Liver (tissue), 9 donors: ENCODE results near the gene DOCK1. TPM values are rescaled to one million over a fixed set of nuclear protein-coding genes. Genes with fewer than 3 reads are reported as not detected.

ENCODE experiments used
- DNase-seq: peaks from one replicate; pipeline ENCODE4 v3.0.0-alpha.2; 2017; ENCODE audit warnings: low spot score
- H3K27ac ChIP-seq, 2 donors: one replicate each; pipeline ENCODE4 v1.7.0; 2013; ENCODE audit warnings: inconsistent platforms in 2 of 2, low read length in 2 of 2, control low read depth in 1 of 2, low read depth in 1 of 2, mild to moderate bottlenecking in 1 of 2
- H3K27me3 ChIP-seq, 4 donors: one replicate each; pipeline versions ENCODE4 v1.6.1 to v1.7.0; 2013; ENCODE audit warnings: low read length in 3 of 4, inconsistent platforms in 1 of 4, mild to moderate bottlenecking in 1 of 4, moderate library complexity in 1 of 4; ENCODE audit not compliant: control insufficient read depth in 4 of 4, insufficient read depth in 4 of 4
- H3K36me3 ChIP-seq, 4 donors: one replicate each; pipeline versions ENCODE4 v1.6.1 to v1.7.0; 2013; ENCODE audit warnings: low read length in 3 of 4, mild to moderate bottlenecking in 3 of 4, low read depth in 1 of 4, moderate library complexity in 1 of 4; ENCODE audit not compliant: control insufficient read depth in 4 of 4, insufficient read depth in 3 of 4
- H3K4me1 ChIP-seq, 4 donors: one replicate each; pipeline versions ENCODE4 v1.6.1 to v1.7.0; 2013; ENCODE audit warnings: low read length in 3 of 4, mild to moderate bottlenecking in 3 of 4, moderate library complexity in 1 of 4; ENCODE audit not compliant: control insufficient read depth in 4 of 4, insufficient read depth in 4 of 4
- H3K4me3 ChIP-seq, 3 donors: one replicate each; pipeline versions ENCODE4 v1.6.1 to v1.7.0; 2013; ENCODE audit warnings: low read length in 3 of 3, control low read depth in 1 of 3, low read depth in 1 of 3, mild to moderate bottlenecking in 1 of 3
- H3K9ac ChIP-seq, 2 donors: one replicate each; pipeline ENCODE4 v1.7.0; 2013; ENCODE audit warnings: low read length in 2 of 2, mild to moderate bottlenecking in 2 of 2, moderate library complexity in 2 of 2, control low read depth in 1 of 2, low read depth in 1 of 2
- H3K9me3 ChIP-seq, 4 donors: one replicate each; pipeline versions ENCODE4 v1.6.1 to v1.7.0; 2013; ENCODE audit warnings: low read length in 3 of 4; ENCODE audit not compliant: control insufficient read depth in 4 of 4
- CTCF ChIP-seq: fragments of 150-350 bp; IDR thresholded peaks from 2 replicates; pipeline ENCODE4 v1.5.1; 2017; ENCODE audit warnings: improper control_type of control experiment, low read depth, low read length; ENCODE audit not compliant: missing input control
- FOXA1 ChIP-seq: IDR thresholded peaks from 2 replicates; pipeline ENCODE4 v1.6.1; 2016; ENCODE audit warnings: antibody characterized with exemption
- FOXA2 ChIP-seq: IDR thresholded peaks from 2 replicates; pipeline ENCODE4 v1.6.1; 2016; ENCODE audit warnings: antibody characterized with exemption
- GABPA ChIP-seq, 2 donors: IDR thresholded peaks in 1 of 2; conservative IDR thresholded peaks in 1 of 2; 2 replicates each; pipeline ENCODE4 v1.6.1; 2016; ENCODE audit warnings: antibody characterized with exemption in 2 of 2, mild to moderate bottlenecking in 1 of 2, moderate library complexity in 1 of 2
- HNF4A ChIP-seq, 2 donors: conservative IDR thresholded peaks; 2 replicates each; pipeline ENCODE4 v1.6.1; 2016; ENCODE audit warnings: antibody characterized with exemption in 2 of 2, mild to moderate bottlenecking in 2 of 2
- HNF4G ChIP-seq: IDR thresholded peaks from 2 replicates; pipeline ENCODE4 v1.6.1; 2016; ENCODE audit warnings: antibody characterized with exemption
- MAX ChIP-seq: IDR thresholded peaks from 2 replicates; pipeline ENCODE4 v1.6.1; 2016; ENCODE audit warnings: antibody characterized with exemption
- NR2F2 ChIP-seq: IDR thresholded peaks from 2 replicates; pipeline ENCODE4 v1.6.1; 2016; ENCODE audit warnings: antibody characterized with exemption
- RAD21 ChIP-seq, 2 donors: IDR thresholded peaks; 2 replicates each; pipeline ENCODE4 v1.6.1; 2016; ENCODE audit warnings: antibody characterized with exemption in 2 of 2, mild to moderate bottlenecking in 2 of 2
- RXRA ChIP-seq, 2 donors: IDR thresholded peaks; 2 replicates each; pipeline ENCODE4 v1.6.1; 2017 to 2018; ENCODE audit warnings: antibody characterized with exemption in 2 of 2, mild to moderate bottlenecking in 1 of 2
- TAF1 ChIP-seq: conservative IDR thresholded peaks from 2 replicates; pipeline ENCODE4 v1.6.1; 2016; ENCODE audit warnings: antibody characterized with exemption, mild to moderate bottlenecking
- YY1 ChIP-seq: IDR thresholded peaks from 2 replicates; pipeline ENCODE4 v1.6.1; 2016; ENCODE audit warnings: antibody characterized with exemption, mild to moderate bottlenecking
- WGBS: extraction: QIAGEN DNeasy Blood & Tissue Kit; methylation state at CpG from one replicate; pipeline ENCODE4 v1.1.7; 2013; 5-methylcytosine and 5-hydroxymethylcytosine counted together
- polyA plus RNA-seq, 2 donors: library from polyadenylated mRNA; stranded (reverse) in 1 of 2; unstranded in 1 of 2; fragments of 200-250 nt in 1 of 2; fragments of >200 nt in 1 of 2; fragmentation: Nextera tagmentation in 1 of 2; extraction: Ambion mirVana in 1 of 2; gene quantifications; one replicate each; pipeline versions ENCODE4 v1.2.1 to v1.2.3, GENCODE V29; 2013 to 2015
- total RNA-seq, 2 donors: library from RNA; depleted of rRNA; stranded (reverse); fragments of >200 nt; gene quantifications; one replicate each; pipeline ENCODE4 v1.2.3, GENCODE V29; 2014
- TF ChIP-seq, protein P1 (sequence below): IDR thresholded peaks from 2 replicates; pipeline ENCODE4 v1.6.1; 2016; ENCODE audit warnings: antibody characterized with exemption
- TF ChIP-seq, protein P2 (sequence below): IDR thresholded peaks from 2 replicates; pipeline ENCODE4 v1.6.1; 2016; ENCODE audit warnings: antibody characterized with exemption
- TF ChIP-seq, protein P3 (sequence below): IDR thresholded peaks from 2 replicates; pipeline ENCODE4 v1.6.1; 2016; ENCODE audit warnings: antibody characterized with exemption, mild to moderate bottlenecking
- donor health status: healthy.
- donor health status: healthy.
- donor health status: healthy.
- donor health status: healthy.
- donor health status: healthy.

DOCK1 gene
- total and polyA plus RNA-seq, 4 donors, result 3.8 to 28.8 (median 9.1) TPM

DNA sequence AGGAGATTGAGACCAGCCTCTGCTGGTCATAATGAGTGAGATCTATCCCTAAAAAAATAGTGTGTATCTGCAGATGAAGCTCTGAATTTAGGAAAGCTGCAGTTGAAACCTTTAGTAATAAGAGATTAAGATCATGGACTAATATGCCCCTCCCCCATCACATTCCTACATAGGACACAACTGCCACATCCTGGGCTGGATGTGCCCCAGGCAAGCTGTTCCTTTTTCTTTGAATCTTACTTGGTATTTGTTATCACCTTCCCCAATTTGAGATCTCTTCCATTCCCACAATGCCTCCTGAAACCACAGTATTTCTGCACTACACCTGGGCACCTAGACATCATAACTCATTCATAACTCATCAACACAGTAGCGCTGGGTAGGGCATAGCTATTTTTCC, 74.1 kb downstream of the DOCK1 start:
- Histone ChIP-seq H3K9me3 (no peaks in the 10 kb centered on the region), H3K36me3 (peaks cover 2 to 19% (median 10%) of the 10 kb centered on the region in 4 donors), H3K4me3 (no peak overlapping the region), H3K27me3 (no peaks in the 10 kb centered on the region), H3K27ac (no peak overlapping the region), H3K9ac (no peak overlapping the region), H3K4me1 (no peaks in the 10 kb centered on the region)
- DNase-seq, result no peak
- TF ChIP-seq HNF4G, result no peak
- TF ChIP-seq, protein P1, sequence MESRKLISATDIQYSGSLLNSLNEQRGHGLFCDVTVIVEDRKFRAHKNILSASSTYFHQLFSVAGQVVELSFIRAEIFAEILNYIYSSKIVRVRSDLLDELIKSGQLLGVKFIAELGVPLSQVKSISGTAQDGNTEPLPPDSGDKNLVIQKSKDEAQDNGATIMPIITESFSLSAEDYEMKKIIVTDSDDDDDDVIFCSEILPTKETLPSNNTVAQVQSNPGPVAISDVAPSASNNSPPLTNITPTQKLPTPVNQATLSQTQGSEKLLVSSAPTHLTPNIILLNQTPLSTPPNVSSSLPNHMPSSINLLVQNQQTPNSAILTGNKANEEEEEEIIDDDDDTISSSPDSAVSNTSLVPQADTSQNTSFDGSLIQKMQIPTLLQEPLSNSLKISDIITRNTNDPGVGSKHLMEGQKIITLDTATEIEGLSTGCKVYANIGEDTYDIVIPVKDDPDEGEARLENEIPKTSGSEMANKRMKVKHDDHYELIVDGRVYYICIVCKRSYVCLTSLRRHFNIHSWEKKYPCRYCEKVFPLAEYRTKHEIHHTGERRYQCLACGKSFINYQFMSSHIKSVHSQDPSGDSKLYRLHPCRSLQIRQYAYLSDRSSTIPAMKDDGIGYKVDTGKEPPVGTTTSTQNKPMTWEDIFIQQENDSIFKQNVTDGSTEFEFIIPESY, result no peak
- TF ChIP-seq, protein P2, sequence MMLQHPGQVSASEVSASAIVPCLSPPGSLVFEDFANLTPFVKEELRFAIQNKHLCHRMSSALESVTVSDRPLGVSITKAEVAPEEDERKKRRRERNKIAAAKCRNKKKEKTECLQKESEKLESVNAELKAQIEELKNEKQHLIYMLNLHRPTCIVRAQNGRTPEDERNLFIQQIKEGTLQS, result no peak
- no peak for TF ChIP-seq MAX
- no peak for TF ChIP-seq RAD21 (IDR thresholded peaks at IDR 0.05)
- no peak for TF ChIP-seq TAF1
- TF ChIP-seq YY1, result no peak
- TF ChIP-seq RXRA (IDR thresholded peaks at IDR 0.05), result no peak
- TF ChIP-seq FOXA2, result no peak
- TF ChIP-seq GABPA (IDR thresholded peaks at IDR 0.05 in 1 of 2, conservative IDR thresholded peaks at IDR 0.05 in 1 of 2), result no peak
- TF ChIP-seq, protein P3, sequence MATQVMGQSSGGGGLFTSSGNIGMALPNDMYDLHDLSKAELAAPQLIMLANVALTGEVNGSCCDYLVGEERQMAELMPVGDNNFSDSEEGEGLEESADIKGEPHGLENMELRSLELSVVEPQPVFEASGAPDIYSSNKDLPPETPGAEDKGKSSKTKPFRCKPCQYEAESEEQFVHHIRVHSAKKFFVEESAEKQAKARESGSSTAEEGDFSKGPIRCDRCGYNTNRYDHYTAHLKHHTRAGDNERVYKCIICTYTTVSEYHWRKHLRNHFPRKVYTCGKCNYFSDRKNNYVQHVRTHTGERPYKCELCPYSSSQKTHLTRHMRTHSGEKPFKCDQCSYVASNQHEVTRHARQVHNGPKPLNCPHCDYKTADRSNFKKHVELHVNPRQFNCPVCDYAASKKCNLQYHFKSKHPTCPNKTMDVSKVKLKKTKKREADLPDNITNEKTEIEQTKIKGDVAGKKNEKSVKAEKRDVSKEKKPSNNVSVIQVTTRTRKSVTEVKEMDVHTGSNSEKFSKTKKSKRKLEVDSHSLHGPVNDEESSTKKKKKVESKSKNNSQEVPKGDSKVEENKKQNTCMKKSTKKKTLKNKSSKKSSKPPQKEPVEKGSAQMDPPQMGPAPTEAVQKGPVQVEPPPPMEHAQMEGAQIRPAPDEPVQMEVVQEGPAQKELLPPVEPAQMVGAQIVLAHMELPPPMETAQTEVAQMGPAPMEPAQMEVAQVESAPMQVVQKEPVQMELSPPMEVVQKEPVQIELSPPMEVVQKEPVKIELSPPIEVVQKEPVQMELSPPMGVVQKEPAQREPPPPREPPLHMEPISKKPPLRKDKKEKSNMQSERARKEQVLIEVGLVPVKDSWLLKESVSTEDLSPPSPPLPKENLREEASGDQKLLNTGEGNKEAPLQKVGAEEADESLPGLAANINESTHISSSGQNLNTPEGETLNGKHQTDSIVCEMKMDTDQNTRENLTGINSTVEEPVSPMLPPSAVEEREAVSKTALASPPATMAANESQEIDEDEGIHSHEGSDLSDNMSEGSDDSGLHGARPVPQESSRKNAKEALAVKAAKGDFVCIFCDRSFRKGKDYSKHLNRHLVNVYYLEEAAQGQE, result no peak
- no peak for TF ChIP-seq FOXA1
- 92% methylated on average over 1 of the region's 1 CpG for WGBS

- Histone ChIP-seq H3K27ac (no peak overlapping the region), H3K4me1 (no peaks in the 10 kb centered on the region), H3K9ac (no peak overlapping the region), H3K9me3 (no peaks in the 10 kb centered on the region), H3K27me3 (no peaks in the 10 kb centered on the region), H3K36me3 (peaks cover 0 to 24% (median 9%) of the 10 kb centered on the region in 4 donors), H3K4me3 (no peak overlapping the region)
- no peak for DNase-seq
- TF ChIP-seq RXRA (IDR thresholded peaks at IDR 0.05) (no peak), NR2F2 (no peak), CTCF (no peak), FOXA2 (no peak), GABPA (IDR thresholded peaks at IDR 0.05 in 1 of 2, conservative IDR thresholded peaks at IDR 0.05 in 1 of 2) (no peak), TAF1 (no peak), HNF4A (conservative IDR thresholded peaks at IDR 0.05) (no peak), YY1 (no peak), RAD21 (IDR thresholded peaks at IDR 0.05) (no peak)
- TF ChIP-seq, protein P3, result no peak
- TF ChIP-seq, protein P1, result no peak
- 94% methylated on average over 7 of the region's 7 CpGs for WGBS
These were observed 88.0 kb downstream of the DOCK1 start for GRCh38 chr10:126993208-126993607.
